Myometrial cell (primary cell): ENCODE results near the gene MAP4K5. TPM values are rescaled to one million over a fixed set of nuclear protein-coding genes. Genes with fewer than 3 reads are reported as not detected.

Experiments
- total RNA-seq: library from RNA; depleted of rRNA; stranded (reverse); fragments of >200 nt; gene quantifications from 2 replicates; pipeline ENCODE4 v1.2.3, GENCODE V29; 2015

The MAP4K5 gene
- 48.9 and 65.2 TPM in 2 replicates for total RNA-seq

GRCh38 chr14:50532502-50533240, at the start of gene MAP4K5:
Gene MAP4K5 (minus strand): TSS chr14:50532569. CDS start chr14:50532049, 520 bp downstream.

GRCh38 chr14:50559990-50560930, 27.9 kb upstream of the MAP4K5 start, which contains the start of gene ATL1:
Gene ATL1 (plus strand): TSS chr14:50560145. CDS start chr14:50560266, 121 bp downstream.

DNA sequence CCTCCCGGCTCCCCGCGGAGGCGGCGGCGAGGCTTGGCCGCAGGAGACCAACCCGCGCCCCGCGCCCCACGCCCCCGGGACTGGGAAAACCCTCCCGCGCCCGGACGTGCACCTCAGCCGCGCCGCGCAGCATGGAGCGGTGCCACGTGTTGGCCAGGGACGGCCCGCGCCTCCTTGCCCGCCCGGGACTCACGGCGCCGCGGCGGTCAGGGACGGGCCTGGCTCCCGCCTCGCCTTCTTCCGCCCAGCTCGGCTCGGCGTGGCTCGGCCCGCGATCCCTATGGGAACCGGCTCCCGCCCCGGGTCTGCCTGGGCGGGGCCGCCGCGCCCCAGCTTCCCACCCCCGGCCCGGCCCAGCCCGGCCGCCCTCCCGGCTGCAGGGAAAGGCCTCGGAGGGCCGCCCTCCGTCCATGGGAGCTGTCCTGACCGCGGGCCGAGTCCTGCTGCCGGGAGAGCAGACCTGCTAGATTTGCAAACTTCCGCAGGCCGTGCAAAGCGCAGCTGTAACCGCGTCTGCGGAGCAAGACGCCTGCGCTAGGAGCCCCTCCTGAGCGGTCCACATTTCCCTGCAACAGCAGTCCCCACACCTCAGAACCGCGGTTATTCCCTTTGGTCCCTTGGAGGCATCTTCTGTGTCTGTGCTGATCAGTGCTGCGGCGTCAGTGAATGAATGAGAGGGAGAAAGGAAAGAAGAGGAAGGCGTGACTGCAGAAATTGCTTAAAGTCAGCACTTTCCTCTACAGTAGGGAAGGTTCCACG, 135.6 kb downstream of the MAP4K5 start, which contains the start of gene CDKL1:
TSS of gene CDKL1 (minus strand) at position 251 of the 759 bp plus-strand sequence. CDS start 1,013 bp downstream, outside the sequence.

Other genes starting within 250 kb of the MAP4K5 start
- 3.7 and 5.8 TPM in 2 replicates for gene L2HGDH, start 220.3 kb downstream of the MAP4K5 start, total RNA-seq
- 2.3 and 6.7 TPM in 2 replicates for gene DMAC2L, start 220.2 kb downstream of the MAP4K5 start, total RNA-seq
- gene CDKL1, start 135.7 kb downstream of the MAP4K5 start, total RNA-seq: 1.4 and 7.3 TPM in 2 replicates
- gene ATL1, start 27.6 kb upstream of the MAP4K5 start, total RNA-seq: 8.7 and 11.0 TPM in 2 replicates
- gene SAV1, start 135.7 kb upstream of the MAP4K5 start, total RNA-seq: 21.9 and 33.3 TPM in 2 replicates